ENCODE measurements around the gene MAGI1.

Gene MAGI1

GRCh38 chr3:65971293-65972252, 67.1 kb downstream of the MAGI1 start:
- no peak for DNase-seq (ENCODE audit: low spot score)

- DNase-seq (ENCODE audit: low spot score): no peak
Observed at GRCh38 chr3:65968996-65969395, 69.7 kb downstream of the MAGI1 start.

GRCh38 chr3:65967451-65967850, 71.3 kb downstream of the MAGI1 start:
- no peak for DNase-seq (ENCODE audit: low spot score)

- DNase-seq (ENCODE audit: low spot score): no peak
Observed at GRCh38 chr3:65964838-65965237, 73.9 kb downstream of the MAGI1 start.

GRCh38 chr3:65963787-65964677, 74.7 kb downstream of the MAGI1 start:
- no peak for DNase-seq (ENCODE audit: low spot score)

GRCh38 chr3:65961733-65962132, 77.0 kb downstream of the MAGI1 start:
- DNase-seq (ENCODE audit: low spot score): no peak

- no peak for DNase-seq (ENCODE audit: low spot score)
Observed at GRCh38 chr3:65961128-65961527, 77.6 kb downstream of the MAGI1 start.

GRCh38 chr3:65960087-65960486, 78.6 kb downstream of the MAGI1 start:
- DNase-seq (ENCODE audit: low spot score): no peak

- DNase-seq (ENCODE audit: low spot score): no peak
Observed at GRCh38 chr3:65958216-65958615, 80.5 kb downstream of the MAGI1 start.

GRCh38 chr3:65955792-65956477, 82.8 kb downstream of the MAGI1 start:
- no peak for DNase-seq (ENCODE audit: low spot score)

- no peak for DNase-seq (ENCODE audit: low spot score)
Observed at GRCh38 chr3:65953881-65954733, 84.6 kb downstream of the MAGI1 start.

- no peak for DNase-seq (ENCODE audit: low spot score)
Observed at GRCh38 chr3:65953301-65953812, 85.4 kb downstream of the MAGI1 start.

- DNase-seq (ENCODE audit: low spot score): no peak
Observed at GRCh38 chr3:65952842-65953241, 85.9 kb downstream of the MAGI1 start.

GRCh38 chr3:65951836-65952505, 86.7 kb downstream of the MAGI1 start:
- DNase-seq (ENCODE audit: low spot score): no peak

- DNase-seq (ENCODE audit: low spot score): no peak
Observed at GRCh38 chr3:65950340-65951326, 88.1 kb downstream of the MAGI1 start.

GRCh38 chr3:65948841-65949573, 89.7 kb downstream of the MAGI1 start:
- DNase-seq (ENCODE audit: low spot score): no peak

- no peak for DNase-seq (ENCODE audit: low spot score)
Observed at GRCh38 chr3:65946438-65946837, 92.3 kb downstream of the MAGI1 start.

- no peak for DNase-seq (ENCODE audit: low spot score)
Observed at GRCh38 chr3:65945953-65946352, 92.8 kb downstream of the MAGI1 start.

- DNase-seq (ENCODE audit: low spot score): no peak
Observed at GRCh38 chr3:65945480-65945879, 93.2 kb downstream of the MAGI1 start.
